Tibial nerve (tissue), 4 donors: ENCODE measurements around the gene KCNAB2.

Source experiments
- EP300 ChIP-seq, 2 donors: sonication (generic); formaldehyde crosslinking; IDR thresholded peaks; one replicate each; pipeline ENCODE4 v1.6.1; 2017; ENCODE audit warnings: antibody characterized with exemption in 2 of 2, mild to moderate bottlenecking in 1 of 2
- TF ChIP-seq, protein P1 (sequence below), 5 experiments: fragments of 200-600 bp in 3 of 5; fragments of 450-650 bp in 2 of 5; sonication (generic) in 3 of 5; IDR thresholded peaks; one replicate each; pipeline ENCODE4 v1.5.1; 2016 to 2019; ENCODE audit warnings: antibody characterized with exemption in 5 of 5, mild to moderate bottlenecking in 3 of 5, moderate library complexity in 2 of 5

DNA sequence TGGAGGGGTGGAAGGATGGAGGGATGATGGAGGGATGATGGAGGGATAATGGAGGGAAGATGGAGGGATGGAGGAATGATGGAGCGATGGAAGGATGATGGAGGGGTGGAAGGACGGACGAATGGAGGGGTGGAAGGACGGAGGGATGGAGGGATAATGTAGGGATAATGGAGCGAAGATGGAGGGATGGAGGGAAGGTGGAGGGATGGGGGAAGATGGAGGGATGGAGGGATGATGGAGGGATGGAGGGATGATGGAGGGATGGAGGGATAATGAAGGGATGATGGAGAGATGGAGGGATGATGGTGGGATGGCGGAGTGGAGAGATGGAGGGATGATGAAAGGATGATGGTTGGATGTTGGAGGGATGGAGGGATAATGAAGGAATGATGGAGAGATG is 61.3 kb downstream of the KCNAB2 start:
- no peak for TF ChIP-seq EP300 (IDR thresholded peaks at IDR 0.05)
- TF ChIP-seq, protein P1, sequence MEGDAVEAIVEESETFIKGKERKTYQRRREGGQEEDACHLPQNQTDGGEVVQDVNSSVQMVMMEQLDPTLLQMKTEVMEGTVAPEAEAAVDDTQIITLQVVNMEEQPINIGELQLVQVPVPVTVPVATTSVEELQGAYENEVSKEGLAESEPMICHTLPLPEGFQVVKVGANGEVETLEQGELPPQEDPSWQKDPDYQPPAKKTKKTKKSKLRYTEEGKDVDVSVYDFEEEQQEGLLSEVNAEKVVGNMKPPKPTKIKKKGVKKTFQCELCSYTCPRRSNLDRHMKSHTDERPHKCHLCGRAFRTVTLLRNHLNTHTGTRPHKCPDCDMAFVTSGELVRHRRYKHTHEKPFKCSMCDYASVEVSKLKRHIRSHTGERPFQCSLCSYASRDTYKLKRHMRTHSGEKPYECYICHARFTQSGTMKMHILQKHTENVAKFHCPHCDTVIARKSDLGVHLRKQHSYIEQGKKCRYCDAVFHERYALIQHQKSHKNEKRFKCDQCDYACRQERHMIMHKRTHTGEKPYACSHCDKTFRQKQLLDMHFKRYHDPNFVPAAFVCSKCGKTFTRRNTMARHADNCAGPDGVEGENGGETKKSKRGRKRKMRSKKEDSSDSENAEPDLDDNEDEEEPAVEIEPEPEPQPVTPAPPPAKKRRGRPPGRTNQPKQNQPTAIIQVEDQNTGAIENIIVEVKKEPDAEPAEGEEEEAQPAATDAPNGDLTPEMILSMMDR (IDR thresholded peaks at IDR 0.05) = no peak
